Panc1 (cell line): ENCODE results near the gene ACER2.

Experiments used
- CTCF ChIP-seq: fragments of 450-650 bp; IDR thresholded peaks from 2 replicates; pipeline ENCODE4 v1.5.1; 2017; ENCODE audit warnings: mild to moderate bottlenecking
- POLR2AphosphoS5 ChIP-seq: IDR thresholded peaks from 2 replicates; pipeline ENCODE4 v1.6.1; 2012; ENCODE audit warnings: mild to moderate bottlenecking, low read depth, low read length, moderate library complexity
- REST ChIP-seq, 2 experiments: IDR thresholded peaks; 2 replicates each; pipeline ENCODE4 v1.6.1; 2011 to 2012; ENCODE audit warnings: low read depth in 2 of 2, control low read depth in 1 of 2, low read length in 1 of 2, mild to moderate bottlenecking in 1 of 2, moderate library complexity in 1 of 2; ENCODE audit not compliant: insufficient read depth in 1 of 2
- SIN3A ChIP-seq: IDR thresholded peaks from 2 replicates; pipeline ENCODE4 v1.6.1; 2012; ENCODE audit warnings: low read depth, mild to moderate bottlenecking, low read length, moderate library complexity, borderline replicate concordance; ENCODE audit not compliant: insufficient read depth

GRCh38 chr9:19493876-19494275, 85.1 kb downstream of the ACER2 start:
- TF ChIP-seq CTCF (no peak), POLR2AphosphoS5 (no peak), REST (IDR thresholded peaks at IDR 0.05; ENCODE audit: insufficient read depth in 1 of 2, low read depth in 2 of 2, low read length in 1 of 2) (no peak), SIN3A (no peak)
